ENCODE results near the gene COMMD9.

DNA sequence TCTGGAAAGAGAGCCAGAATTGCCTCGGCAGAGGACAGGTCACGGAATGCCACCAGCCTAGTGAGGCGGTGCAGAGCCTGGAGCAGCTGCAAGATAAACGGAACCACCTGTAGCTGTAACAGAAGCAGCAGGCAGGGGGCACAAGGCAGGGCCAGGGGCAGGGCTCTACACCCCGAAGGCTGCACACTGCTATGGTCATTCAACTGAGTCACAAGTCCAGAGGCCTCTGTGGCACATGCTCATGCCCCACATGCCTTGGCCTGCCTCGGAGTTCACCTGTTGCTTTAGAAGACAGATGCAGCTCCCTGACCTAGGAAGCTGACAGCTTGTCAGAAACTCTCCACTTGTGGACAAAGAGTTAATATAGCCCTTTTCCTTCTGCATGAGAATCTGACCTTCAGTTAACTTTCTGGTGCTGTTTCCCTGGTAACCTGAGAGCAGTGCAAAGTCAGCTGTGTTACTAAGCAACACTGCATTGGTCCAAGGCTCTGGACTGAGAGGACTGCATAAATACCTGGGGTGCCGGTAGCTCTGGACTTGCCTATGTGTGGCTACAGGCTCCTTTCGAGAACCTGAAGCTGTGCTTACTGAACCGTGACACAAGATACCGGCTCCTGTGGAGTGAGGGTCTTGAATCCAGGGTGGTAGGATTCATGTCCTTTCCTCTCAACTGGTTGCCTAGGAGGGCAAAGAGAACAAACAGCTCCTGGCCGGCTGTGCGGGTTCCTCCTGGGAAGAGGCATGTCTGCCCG lies 10.5 kb downstream of the COMMD9 start:
- TF ChIP-seq EZH2phosphoT487 (IDR thresholded peaks at IDR 0.05; ENCODE audit: low read depth, severe bottlenecking, unreplicated experiment) (no peak), EZH2 (IDR thresholded peaks at IDR 0.05; ENCODE audit: borderline replicate concordance) (no peak)
- TF ChIP-seq, protein P1, sequence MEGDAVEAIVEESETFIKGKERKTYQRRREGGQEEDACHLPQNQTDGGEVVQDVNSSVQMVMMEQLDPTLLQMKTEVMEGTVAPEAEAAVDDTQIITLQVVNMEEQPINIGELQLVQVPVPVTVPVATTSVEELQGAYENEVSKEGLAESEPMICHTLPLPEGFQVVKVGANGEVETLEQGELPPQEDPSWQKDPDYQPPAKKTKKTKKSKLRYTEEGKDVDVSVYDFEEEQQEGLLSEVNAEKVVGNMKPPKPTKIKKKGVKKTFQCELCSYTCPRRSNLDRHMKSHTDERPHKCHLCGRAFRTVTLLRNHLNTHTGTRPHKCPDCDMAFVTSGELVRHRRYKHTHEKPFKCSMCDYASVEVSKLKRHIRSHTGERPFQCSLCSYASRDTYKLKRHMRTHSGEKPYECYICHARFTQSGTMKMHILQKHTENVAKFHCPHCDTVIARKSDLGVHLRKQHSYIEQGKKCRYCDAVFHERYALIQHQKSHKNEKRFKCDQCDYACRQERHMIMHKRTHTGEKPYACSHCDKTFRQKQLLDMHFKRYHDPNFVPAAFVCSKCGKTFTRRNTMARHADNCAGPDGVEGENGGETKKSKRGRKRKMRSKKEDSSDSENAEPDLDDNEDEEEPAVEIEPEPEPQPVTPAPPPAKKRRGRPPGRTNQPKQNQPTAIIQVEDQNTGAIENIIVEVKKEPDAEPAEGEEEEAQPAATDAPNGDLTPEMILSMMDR (IDR thresholded peaks at IDR 0.05; ENCODE audit: poor library complexity): no peak

All from hepatocyte (in vitro differentiated cells).